GM18873 (cell line): Measurements from ENCODE around the gene TM4SF1.

Source experiments
- ATAC-seq: cut with Tn5 transposase; IDR thresholded peaks from one replicate; pipeline ENCODE4 v1.9.1; 2021; ENCODE audit warnings: mild to moderate bottlenecking, moderate library complexity, moderate number of reproducible peaks; ENCODE audit not compliant: unreplicated experiment, low FRiP score

TM4SF1 gene

GRCh38 chr3:149375501-149376196 lies 1.8 kb downstream of the TM4SF1 start:
- ATAC-seq: no peak

GRCh38 chr3:149374793-149375500 lies 2.5 kb downstream of the TM4SF1 start:
- no peak for ATAC-seq

- ATAC-seq: no peak
These were observed 3.1 kb downstream of the TM4SF1 start for GRCh38 chr3:149374391-149374790.

- ATAC-seq: no peak
These were observed 4.0 kb downstream of the TM4SF1 start for GRCh38 chr3:149373235-149374125.

- no peak for ATAC-seq
These were observed 5.7 kb downstream of the TM4SF1 start for GRCh38 chr3:149371723-149372114.

- no peak for ATAC-seq
These were observed 6.3 kb downstream of the TM4SF1 start for GRCh38 chr3:149371001-149371722.

- no peak for ATAC-seq
These were observed 7.2 kb downstream of the TM4SF1 start for GRCh38 chr3:149369991-149370866.

- no peak for ATAC-seq
These were observed 8.6 kb downstream of the TM4SF1 start for GRCh38 chr3:149368674-149369497.

GRCh38 chr3:149368201-149368673 lies 9.2 kb downstream of the TM4SF1 start:
- ATAC-seq: no peak

- ATAC-seq: no peak
These were observed 10.3 kb downstream of the TM4SF1 start for GRCh38 chr3:149366941-149367840.

- ATAC-seq: no peak
These were observed 11.4 kb downstream of the TM4SF1 start for GRCh38 chr3:149366031-149366430.

GRCh38 chr3:149364624-149365023 lies 12.8 kb downstream of the TM4SF1 start:
- no peak for ATAC-seq

GRCh38 chr3:149363053-149363452 lies 14.4 kb downstream of the TM4SF1 start:
- ATAC-seq: no peak

GRCh38 chr3:149362366-149362765 lies 15.1 kb downstream of the TM4SF1 start:
- ATAC-seq: no peak

- ATAC-seq: no peak
These were observed 20.8 kb downstream of the TM4SF1 start for GRCh38 chr3:149356630-149357029.

GRCh38 chr3:149356044-149356592 lies 21.3 kb downstream of the TM4SF1 start:
- no peak for ATAC-seq

GRCh38 chr3:149353581-149354184 lies 23.8 kb downstream of the TM4SF1 start:
- ATAC-seq: no peak
